ENCODE results near the gene DUOXA1. TPM values are rescaled to one million over a fixed set of nuclear protein-coding genes. Genes with fewer than 3 reads are reported as not detected.

The DUOXA1 gene
- total and polyA plus RNA-seq, 9 of the 15 experiments (the other 6 are each of a cell fraction or from before 2014, with no cell fraction given) = 0.17 to 0.74 (median 0.24) TPM; not detected in 6

- TF ChIP-seq, protein P1, sequence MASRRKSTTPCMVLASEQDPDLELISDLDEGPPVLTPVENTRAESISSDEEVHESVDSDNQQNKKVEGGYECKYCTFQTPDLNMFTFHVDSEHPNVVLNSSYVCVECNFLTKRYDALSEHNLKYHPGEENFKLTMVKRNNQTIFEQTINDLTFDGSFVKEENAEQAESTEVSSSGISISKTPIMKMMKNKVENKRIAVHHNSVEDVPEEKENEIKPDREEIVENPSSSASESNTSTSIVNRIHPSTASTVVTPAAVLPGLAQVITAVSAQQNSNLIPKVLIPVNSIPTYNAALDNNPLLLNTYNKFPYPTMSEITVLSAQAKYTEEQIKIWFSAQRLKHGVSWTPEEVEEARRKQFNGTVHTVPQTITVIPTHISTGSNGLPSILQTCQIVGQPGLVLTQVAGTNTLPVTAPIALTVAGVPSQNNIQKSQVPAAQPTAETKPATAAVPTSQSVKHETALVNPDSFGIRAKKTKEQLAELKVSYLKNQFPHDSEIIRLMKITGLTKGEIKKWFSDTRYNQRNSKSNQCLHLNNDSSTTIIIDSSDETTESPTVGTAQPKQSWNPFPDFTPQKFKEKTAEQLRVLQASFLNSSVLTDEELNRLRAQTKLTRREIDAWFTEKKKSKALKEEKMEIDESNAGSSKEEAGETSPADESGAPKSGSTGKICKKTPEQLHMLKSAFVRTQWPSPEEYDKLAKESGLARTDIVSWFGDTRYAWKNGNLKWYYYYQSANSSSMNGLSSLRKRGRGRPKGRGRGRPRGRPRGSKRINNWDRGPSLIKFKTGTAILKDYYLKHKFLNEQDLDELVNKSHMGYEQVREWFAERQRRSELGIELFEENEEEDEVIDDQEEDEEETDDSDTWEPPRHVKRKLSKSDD (conservative IDR thresholded peaks at IDR 0.05; ENCODE audit: low read length) = no peak
- TF ChIP-seq, protein P2, sequence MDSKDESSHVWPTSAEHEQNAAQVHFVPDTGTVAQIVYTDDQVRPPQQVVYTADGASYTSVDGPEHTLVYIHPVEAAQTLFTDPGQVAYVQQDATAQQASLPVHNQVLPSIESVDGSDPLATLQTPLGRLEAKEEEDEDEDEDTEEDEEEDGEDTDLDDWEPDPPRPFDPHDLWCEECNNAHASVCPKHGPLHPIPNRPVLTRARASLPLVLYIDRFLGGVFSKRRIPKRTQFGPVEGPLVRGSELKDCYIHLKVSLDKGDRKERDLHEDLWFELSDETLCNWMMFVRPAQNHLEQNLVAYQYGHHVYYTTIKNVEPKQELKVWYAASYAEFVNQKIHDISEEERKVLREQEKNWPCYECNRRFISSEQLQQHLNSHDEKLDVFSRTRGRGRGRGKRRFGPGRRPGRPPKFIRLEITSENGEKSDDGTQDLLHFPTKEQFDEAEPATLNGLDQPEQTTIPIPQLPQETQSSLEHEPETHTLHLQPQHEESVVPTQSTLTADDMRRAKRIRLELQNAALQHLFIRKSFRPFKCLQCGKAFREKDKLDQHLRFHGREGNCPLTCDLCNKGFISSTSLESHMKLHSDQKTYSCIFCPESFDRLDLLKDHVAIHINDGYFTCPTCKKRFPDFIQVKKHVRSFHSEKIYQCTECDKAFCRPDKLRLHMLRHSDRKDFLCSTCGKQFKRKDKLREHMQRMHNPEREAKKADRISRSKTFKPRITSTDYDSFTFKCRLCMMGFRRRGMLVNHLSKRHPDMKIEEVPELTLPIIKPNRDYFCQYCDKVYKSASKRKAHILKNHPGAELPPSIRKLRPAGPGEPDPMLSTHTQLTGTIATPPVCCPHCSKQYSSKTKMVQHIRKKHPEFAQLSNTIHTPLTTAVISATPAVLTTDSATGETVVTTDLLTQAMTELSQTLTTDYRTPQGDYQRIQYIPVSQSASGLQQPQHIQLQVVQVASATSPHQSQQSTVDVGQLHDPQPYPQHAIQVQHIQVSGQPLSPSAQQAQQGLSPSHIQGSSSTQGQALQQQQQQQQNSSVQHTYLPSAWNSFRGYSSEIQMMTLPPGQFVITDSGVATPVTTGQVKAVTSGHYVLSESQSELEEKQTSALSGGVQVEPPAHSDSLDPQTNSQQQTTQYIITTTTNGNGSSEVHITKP (IDR thresholded peaks at IDR 0.05; ENCODE audit: partially characterized antibody) = no peak
- TF ChIP-seq PTBP1 (IDR thresholded peaks at IDR 0.05; ENCODE audit: low read depth, low read length) (no peak), RBM14 (IDR thresholded peaks at IDR 0.05; ENCODE audit: borderline replicate concordance, insufficient read depth, low read depth, low read length) (no peak)
These were observed 34.0 kb downstream of the DUOXA1 start (continued) for GRCh38 chr15:45095661-45096060.
